ENCODE results near the gene KANSL1L.

Gene KANSL1L

DNA sequence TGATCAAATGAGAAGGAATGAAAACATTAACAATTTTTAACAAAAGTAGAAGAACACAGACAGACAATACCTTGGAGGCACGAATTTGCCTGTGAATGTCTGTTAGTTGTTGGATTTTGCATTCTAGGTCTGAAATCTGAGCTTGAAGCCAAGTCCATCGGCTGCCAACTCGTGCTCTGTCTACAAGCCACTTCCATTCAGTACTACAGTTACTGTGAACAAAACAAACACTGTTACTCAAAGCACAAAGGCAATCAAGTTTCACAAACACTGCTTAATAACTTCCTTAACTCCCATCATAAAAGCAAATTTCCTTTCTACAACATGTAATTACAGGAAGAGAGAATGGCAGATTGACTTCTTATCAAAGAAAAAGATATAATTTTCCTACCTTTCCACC, 42.2 kb downstream of the KANSL1L start:
- Histone ChIP-seq H3K4me3 (no peak overlapping the region), H3K27ac (no peak overlapping the region)
- DNase-seq (ENCODE audit: low spot score): no peak
- TF ChIP-seq, protein P1, sequence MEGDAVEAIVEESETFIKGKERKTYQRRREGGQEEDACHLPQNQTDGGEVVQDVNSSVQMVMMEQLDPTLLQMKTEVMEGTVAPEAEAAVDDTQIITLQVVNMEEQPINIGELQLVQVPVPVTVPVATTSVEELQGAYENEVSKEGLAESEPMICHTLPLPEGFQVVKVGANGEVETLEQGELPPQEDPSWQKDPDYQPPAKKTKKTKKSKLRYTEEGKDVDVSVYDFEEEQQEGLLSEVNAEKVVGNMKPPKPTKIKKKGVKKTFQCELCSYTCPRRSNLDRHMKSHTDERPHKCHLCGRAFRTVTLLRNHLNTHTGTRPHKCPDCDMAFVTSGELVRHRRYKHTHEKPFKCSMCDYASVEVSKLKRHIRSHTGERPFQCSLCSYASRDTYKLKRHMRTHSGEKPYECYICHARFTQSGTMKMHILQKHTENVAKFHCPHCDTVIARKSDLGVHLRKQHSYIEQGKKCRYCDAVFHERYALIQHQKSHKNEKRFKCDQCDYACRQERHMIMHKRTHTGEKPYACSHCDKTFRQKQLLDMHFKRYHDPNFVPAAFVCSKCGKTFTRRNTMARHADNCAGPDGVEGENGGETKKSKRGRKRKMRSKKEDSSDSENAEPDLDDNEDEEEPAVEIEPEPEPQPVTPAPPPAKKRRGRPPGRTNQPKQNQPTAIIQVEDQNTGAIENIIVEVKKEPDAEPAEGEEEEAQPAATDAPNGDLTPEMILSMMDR (IDR thresholded peaks at IDR 0.05): no peak

DNA sequence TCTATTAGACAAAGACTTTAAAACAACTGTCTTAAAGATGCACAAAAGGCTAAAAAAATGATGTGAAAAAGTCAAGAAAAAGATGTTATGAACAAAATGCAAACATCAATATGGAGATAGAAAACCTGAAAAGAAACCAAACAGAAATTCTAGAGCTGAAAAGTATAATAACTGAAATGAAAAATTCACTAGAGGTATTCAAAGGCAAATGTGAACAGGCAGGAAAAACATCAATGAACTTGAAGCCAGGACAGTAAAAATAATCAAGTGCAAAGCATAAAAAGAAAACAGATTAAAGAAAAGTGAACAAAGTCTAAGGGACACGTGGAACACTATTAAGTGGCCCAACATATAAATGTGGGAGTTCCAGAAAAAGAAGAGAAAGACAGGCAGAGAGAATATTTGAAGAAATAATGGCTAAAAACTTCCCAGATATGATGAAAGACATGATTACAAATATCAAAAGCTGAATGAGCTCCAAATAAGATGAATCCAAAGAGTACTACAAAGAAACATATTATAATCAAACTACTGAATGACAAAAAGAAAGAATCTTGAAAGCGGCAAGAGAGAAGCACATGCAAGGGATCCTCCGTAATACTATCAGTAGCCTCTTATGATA, 57.5 kb downstream of the KANSL1L start:
- Histone ChIP-seq H3K27ac (no peak overlapping the region), H3K4me3 (no peak overlapping the region)
- TF ChIP-seq, protein P1 (IDR thresholded peaks at IDR 0.05): no peak
- no peak for DNase-seq (ENCODE audit: low spot score)

DNA sequence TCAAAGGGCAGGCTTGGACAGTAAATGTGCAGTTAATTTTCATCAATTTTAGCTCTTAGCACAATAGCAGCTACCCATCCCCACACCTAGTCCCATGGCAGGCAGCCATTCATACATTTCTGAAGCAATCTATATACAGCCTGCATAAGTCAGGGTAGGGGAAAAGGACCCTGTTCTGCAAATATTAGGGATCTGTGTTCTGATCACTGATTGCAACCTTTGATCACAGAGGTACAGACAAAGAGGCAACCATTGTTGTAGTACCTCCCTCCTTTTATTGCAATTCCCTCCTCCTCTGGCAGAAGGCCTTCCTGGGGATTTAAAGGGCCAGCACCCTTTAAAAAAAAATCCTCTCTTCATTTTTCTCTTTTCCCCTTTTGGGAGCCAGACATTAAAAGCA, 58.3 kb downstream of the KANSL1L start:
- TF ChIP-seq, protein P1 (IDR thresholded peaks at IDR 0.05): no peak
- no peak for DNase-seq (ENCODE audit: low spot score)
- H3K27ac ChIP-seq: no peak overlapping the region
- H3K4me3 ChIP-seq: no peak overlapping the region

DNA sequence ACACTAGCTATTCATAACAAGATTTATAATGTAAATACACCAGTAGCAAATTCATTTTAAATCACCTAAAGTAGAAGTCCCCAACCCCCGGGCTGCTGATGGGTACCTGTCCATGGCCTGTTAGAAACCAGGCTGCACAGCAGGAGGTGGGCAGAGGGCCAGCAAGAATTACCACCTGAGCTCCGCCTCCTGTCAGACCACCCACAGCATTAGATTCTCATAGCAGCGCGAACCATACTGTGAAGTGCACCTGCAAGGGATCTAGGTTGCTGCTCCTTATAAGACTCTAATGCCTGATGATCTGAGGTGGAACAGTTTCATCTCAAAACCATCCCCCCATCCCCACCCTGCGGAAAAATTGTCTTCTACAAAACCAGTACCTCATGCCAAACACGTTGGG, 71.3 kb downstream of the KANSL1L start:
- H3K27ac ChIP-seq: no peak overlapping the region
- DNase-seq (ENCODE audit: low spot score): no peak
- TF ChIP-seq, protein P1 (IDR thresholded peaks at IDR 0.05): no peak
- no peak overlapping the region for H3K4me3 ChIP-seq

DNA sequence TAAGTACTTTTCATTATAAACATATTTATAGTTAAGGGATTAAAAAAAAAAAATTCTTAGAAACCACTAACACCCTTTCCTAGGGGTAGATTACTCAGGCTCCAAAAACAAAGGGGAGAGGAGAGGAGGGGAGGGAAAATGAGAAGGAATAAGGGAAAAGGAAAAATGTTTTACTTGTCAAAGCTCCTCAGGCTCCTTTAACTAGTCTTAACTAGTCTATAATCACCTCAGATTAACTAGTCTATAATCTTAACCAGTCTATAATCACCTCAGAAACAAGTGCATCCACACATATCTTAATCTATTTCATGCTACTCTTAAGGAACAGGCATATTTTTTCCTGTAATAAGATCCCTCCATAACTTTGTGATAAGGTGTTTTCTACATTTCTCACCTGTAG, 76.4 kb downstream of the KANSL1L start:
- no peak overlapping the region for H3K27ac ChIP-seq
- H3K4me3 ChIP-seq: no peak overlapping the region
- DNase-seq (ENCODE audit: low spot score): no peak
- TF ChIP-seq, protein P1 (IDR thresholded peaks at IDR 0.05): no peak

DNA sequence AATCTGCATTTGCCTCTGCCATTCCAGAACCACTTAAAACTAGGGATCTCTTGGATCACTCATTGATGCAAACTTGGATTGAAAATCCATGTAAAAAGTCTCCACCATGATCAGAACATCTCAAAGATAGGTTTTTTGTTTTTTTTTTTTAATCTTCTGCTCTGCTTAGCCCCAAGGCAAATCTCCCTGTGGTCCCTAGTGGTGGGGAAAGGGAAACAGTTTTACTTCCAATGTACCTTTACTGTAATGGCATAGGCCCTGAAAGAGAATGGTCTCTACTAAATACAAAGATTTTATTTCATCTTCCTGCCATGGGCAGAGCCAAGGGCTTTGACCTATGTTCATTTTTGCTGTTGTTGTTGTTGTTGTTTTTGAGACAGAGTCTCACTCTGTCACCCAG, 78.4 kb downstream of the KANSL1L start:
- no peak overlapping the region for H3K27ac ChIP-seq
- DNase-seq (ENCODE audit: low spot score): no peak
- no peak overlapping the region for H3K4me3 ChIP-seq
- TF ChIP-seq, protein P1 (IDR thresholded peaks at IDR 0.05): no peak

DNA sequence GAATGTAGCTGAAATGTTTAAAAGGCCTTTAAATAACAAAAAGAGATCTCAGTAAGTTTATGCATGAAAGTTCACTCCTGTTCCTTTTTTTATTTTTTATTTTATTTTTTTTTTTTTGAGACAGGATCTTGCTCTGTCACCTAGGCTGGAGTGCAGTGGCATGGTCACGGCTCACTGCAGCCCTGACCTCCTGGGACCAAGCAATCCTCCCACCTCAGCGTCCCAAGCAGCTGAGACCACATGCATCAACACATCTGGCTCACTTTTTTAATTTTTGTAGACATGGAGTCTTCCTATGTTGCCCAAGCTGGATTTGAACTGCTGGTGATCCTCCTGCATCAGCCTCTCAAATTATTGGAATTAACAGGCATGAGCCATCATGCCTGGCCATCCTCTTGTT, 84.3 kb downstream of the KANSL1L start:
- H3K4me3 ChIP-seq: no peak overlapping the region
- TF ChIP-seq, protein P1 (IDR thresholded peaks at IDR 0.05): no peak
- no peak overlapping the region for H3K27ac ChIP-seq
- DNase-seq (ENCODE audit: low spot score): no peak
